Mesodermal cell (in vitro differentiated cells): Measurements from ENCODE around the gene CACNA1E.
"Not testable (repeated sequence)": the region's sequence is repeated elsewhere in the genome, so short reads cannot be mapped to it uniquely, and the experiment has no call there.

Experiments used
- H3K27ac ChIP-seq: 2 replicates; pipeline ENCODE4 v1.7.0; 2013; ENCODE audit warnings: mild to moderate bottlenecking, low read depth, low read length, moderate library complexity; ENCODE audit not compliant: severe bottlenecking
- H3K36me3 ChIP-seq: 2 replicates; pipeline ENCODE4 v1.7.1; 2013; ENCODE audit warnings: mild to moderate bottlenecking, low read length, moderate library complexity; ENCODE audit not compliant: control insufficient read depth, insufficient read depth
- H3K4me1 ChIP-seq: one replicate; pipeline ENCODE4 v1.7.1; 2013; ENCODE audit warnings: mild to moderate bottlenecking, low read length; ENCODE audit not compliant: insufficient read depth, control insufficient read depth, poor library complexity, severe bottlenecking
- H3K4me3 ChIP-seq: 2 replicates; pipeline ENCODE4 v1.7.0; 2013; ENCODE audit warnings: low read length, control low read depth, mild to moderate bottlenecking; ENCODE audit not compliant: insufficient read depth, poor library complexity, severe bottlenecking; ENCODE audit errors: extremely low read depth
- H3K9me3 ChIP-seq: 2 replicates; pipeline ENCODE4 v1.7.1; 2013; ENCODE audit warnings: mild to moderate bottlenecking, low read length, moderate library complexity; ENCODE audit not compliant: control insufficient read depth
- WGBS, 2 experiments: methylation state at CpG; one replicate each; pipeline ENCODE4 v1.1.5; 2013; ENCODE audit warnings: missing lambda C conversion rate in 2 of 2; ENCODE audit not compliant: insufficient coverage in 2 of 2; 5-methylcytosine and 5-hydroxymethylcytosine counted together

The CACNA1E gene

DNA sequence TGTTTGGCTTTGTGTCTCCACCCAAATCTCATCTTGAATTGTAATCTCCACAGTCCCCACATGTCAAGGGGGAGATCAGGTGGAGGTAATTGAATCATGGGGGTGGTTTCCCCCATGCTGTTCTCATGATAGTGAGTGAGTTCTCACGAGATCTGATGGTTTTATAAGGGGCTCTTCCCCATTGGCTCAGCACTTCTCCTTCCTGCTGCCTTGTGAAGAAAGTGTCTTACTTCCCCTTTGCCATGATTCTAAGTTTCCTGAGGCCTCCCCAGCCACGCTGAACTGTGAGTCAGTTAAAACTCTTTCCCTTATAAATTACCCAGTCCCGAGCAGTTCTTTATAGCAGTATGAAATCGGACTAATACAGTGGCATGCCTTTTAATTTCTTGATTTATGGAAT lies 59.1 kb downstream of the CACNA1E start:
- H3K4me1 ChIP-seq, H3K9me3 ChIP-seq, H3K36me3 ChIP-seq, H3K27ac ChIP-seq, H3K4me3 ChIP-seq: not testable (repeated sequence)
- 88 to 100% methylated on average over 1 of the region's 4 CpGs for WGBS, 2 experiments

DNA sequence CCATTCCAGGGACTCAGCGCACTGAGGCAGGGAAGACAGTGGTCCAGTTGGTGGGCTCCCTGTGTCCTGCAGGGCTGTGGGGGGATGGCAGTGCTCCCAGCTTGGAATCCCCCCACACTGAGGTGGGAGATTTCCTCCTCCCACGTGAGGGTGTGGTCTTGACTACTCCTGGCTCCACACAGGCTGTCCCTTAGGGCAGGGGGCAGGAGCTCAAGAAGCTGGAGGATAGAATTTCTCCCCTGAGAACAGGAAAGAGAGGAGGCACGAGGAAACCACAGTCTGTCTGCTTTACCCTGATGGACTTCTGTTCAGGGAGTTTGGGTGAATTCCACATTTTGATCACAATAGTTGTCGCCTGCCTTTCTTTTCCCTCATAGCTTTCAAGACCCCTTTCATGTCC lies 62.1 kb downstream of the CACNA1E start:
- Histone ChIP-seq H3K4me3 (no peak overlapping the region), H3K27ac (no peak overlapping the region), H3K4me1 (peaks cover 4% of the 10 kb centered on the region), H3K9me3 (no peaks in the 10 kb centered on the region), H3K36me3 (no peaks in the 10 kb centered on the region)
- WGBS, 2 experiments = 67 to 78% methylated on average over 3 of the region's 4 CpGs

DNA sequence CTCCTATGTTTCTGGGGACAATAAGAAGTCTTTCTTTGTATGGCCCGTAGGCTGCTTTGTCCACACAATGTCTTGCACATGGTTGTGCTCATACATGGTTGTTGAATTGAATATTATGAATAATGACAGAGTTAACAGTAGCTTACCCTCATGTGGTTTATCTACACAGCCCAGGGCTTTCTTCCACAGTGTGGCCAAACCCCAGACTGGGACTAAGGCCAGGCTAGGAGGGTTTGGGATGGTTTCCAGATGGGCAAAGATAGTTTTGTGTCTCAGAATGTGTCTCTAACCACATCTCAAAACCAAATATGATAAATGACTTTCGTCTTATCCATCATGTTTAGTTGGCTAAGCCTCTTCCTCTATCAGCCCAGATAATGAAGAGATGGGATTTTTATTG lies 65.2 kb downstream of the CACNA1E start:
- H3K27ac ChIP-seq = no peak overlapping the region
- WGBS, 2 experiments = 100% methylated on average over 1 of the region's 2 CpGs; no CpG with 5 or more reads in 1 of the 2 experiments
- no peak overlapping the region for H3K4me3 ChIP-seq
- no peaks in the 10 kb centered on the region for H3K36me3 ChIP-seq
- peaks cover 4% of the 10 kb centered on the region for H3K4me1 ChIP-seq
- no peaks in the 10 kb centered on the region for H3K9me3 ChIP-seq

DNA sequence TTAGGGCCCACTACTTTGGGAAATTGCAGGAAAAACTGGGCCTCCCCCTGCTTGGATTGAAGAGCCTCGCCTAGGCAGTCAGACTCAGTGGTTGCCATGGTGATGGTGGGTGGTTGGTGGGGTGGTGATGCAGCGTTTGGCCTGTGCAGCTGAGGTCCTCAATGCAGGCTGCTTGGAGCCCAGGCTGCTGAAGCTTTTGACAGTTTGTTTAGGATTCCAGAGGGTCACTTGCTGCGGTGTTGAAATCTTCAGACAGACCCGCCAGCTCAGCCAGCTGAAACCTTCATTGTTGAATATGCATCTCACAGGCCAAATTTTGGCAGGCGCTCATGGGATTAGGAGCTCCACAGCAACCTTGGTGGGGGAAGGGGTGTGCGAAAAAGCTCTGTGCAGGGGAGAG lies 67.9 kb downstream of the CACNA1E start:
- no peaks in the 10 kb centered on the region for H3K36me3 ChIP-seq
- no peaks in the 10 kb centered on the region for H3K9me3 ChIP-seq
- no peak overlapping the region for H3K27ac ChIP-seq
- WGBS, 2 experiments = 60 to 77% methylated on average over 5 of the region's 6 CpGs
- no peak overlapping the region for H3K4me3 ChIP-seq
- no peaks in the 10 kb centered on the region for H3K4me1 ChIP-seq

DNA sequence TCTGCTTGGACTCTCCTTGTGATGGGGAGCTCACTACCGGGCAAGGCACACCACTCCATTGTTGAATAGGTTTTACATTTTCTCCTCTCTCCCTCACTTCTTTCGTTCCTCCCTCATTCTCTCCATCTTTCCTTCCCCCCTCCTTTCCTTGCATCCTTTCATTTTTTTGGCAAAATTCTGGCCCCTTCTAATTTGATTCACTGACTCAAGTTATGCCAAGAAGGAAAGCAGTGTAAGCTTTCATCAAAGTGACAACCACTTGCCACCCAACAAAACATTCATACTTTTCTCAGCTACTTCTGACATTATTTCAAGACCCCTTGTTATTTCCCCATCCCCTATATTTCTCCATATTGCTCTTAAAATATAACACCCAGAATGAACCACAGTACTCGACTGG lies 68.4 kb downstream of the CACNA1E start:
- Histone ChIP-seq H3K27ac (no peak overlapping the region), H3K4me1 (no peaks in the 10 kb centered on the region), H3K36me3 (no peaks in the 10 kb centered on the region), H3K9me3 (no peaks in the 10 kb centered on the region), H3K4me3 (no peak overlapping the region)
- WGBS, 2 experiments = 88 to 92% methylated on average over 3 of the region's 3 CpGs

DNA sequence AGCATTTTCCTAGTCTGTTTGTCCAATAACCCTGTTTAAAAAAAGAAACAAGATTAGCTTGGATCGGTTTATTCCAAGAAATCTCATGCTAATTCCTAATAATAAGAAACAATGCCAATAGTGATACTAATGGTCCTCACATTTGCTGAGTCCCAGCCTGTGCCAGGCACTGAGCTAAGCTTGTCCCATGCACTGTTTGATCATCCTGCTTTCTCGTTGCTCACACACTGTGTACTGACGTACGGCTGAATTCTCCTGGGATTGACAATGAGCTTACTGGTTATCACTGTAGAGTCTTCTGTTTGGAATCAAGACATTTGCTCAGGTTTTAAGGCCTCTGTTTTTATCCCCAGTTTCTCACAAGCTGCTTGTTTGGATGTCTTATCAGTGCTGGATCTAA lies 71.1 kb downstream of the CACNA1E start:
- Histone ChIP-seq H3K36me3 (no peaks in the 10 kb centered on the region), H3K9me3 (no peaks in the 10 kb centered on the region), H3K27ac (no peak overlapping the region), H3K4me1 (no peaks in the 10 kb centered on the region), H3K4me3 (no peak overlapping the region)
- 79 to 94% methylated on average over 3 to 4 of the region's 4 CpGs for WGBS, 2 experiments

DNA sequence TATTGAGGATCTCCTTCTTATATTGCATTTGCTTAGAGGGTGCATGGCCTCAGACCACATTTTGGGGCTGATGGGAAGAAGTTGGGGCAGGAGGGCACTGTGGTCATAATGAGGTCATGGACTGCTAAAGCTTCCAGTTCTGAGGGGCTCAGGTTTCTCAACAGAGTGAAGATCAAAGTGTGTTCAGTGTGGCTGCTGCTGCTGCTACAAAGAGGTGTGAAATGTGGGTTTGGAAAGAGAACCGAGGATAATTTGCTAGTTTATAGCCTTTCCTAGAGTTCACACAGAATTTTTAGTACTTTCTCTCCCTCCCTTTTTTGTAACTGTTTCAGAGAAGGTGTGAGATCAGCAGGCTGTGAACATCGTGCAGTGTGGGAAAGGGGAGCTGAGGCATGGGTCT lies 73.3 kb downstream of the CACNA1E start:
- Histone ChIP-seq H3K27ac (no peak overlapping the region), H3K4me1 (no peaks in the 10 kb centered on the region), H3K9me3 (no peaks in the 10 kb centered on the region), H3K4me3 (no peak overlapping the region), H3K36me3 (no peaks in the 10 kb centered on the region)
- no CpG with 5 or more reads among the region's 2 CpGs for WGBS, 2 experiments

DNA sequence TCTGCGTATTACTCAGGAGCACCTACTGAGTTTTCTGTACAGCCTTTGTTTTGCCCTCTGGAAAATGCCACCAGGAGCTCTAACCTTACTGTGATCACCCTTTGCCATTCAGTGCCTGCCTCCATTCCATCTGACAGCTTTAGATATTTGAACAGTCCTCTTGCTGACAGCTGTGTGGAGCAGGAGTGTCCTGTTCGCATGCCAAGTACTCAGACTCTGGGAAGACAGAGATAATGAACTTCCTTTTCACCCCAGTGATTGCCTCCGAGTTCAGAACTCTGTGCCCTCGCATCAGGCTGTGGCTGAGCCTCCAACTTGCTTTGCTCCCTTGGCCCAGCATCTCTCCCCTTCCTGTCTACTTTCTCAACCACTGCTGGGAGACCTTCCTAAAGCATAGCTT lies 74.0 kb downstream of the CACNA1E start:
- Histone ChIP-seq H3K4me3 (no peak overlapping the region), H3K27ac (no peak overlapping the region), H3K36me3 (no peaks in the 10 kb centered on the region), H3K4me1 (no peaks in the 10 kb centered on the region), H3K9me3 (no peaks in the 10 kb centered on the region)
- 84 to 95% methylated on average over 4 of the region's 4 CpGs for WGBS, 2 experiments

DNA sequence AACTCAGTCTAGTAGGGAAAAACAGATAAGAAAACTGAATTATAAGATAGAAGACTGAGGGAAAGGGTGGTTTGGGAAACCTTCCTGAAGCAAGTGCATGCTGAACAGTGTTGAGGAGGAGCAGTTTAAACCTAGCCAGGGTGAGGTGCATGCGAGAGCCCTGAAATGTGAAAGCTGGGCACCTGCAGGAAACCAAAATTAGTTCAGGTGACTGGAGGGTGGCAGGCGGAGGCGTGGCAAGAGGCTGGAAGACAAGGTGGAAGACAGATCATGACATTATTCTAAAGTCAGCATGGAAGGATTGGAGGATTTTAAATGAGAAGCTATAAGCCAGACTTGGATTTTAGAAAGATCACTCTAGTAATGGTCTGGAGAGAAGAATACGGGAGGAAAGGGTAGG lies 75.1 kb downstream of the CACNA1E start:
- Histone ChIP-seq H3K36me3 (no peaks in the 10 kb centered on the region), H3K9me3 (no peaks in the 10 kb centered on the region), H3K4me1 (no peaks in the 10 kb centered on the region), H3K27ac (no peak overlapping the region), H3K4me3 (no peak overlapping the region)
- WGBS, 2 experiments = 93 to 94% methylated on average over 4 of the region's 4 CpGs

DNA sequence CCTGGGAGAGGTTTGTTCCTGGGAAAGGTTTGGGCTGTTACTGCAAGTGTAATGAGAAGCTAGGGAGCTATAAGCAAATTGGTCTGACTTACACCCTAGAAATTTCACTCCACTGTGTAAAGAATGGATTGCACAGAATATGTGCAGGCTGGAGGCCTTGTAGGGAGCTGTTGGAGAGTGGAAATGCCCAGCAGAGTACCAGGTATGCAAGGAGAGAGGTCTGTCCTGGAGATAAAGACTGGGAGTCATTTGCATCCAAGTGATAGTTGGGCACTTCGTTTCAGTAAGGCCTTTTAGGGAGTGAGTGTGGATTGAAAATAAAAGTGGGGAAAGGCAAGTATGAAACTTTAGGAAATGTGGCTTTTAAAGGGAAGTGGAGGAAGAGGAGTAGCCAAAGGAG lies 75.8 kb downstream of the CACNA1E start:
- WGBS, 2 experiments = 0% methylated on average over 1 of the region's 1 CpG; no CpG with 5 or more reads in 1 of the 2 experiments
- Histone ChIP-seq H3K9me3 (no peaks in the 10 kb centered on the region), H3K36me3 (no peaks in the 10 kb centered on the region), H3K27ac (no peak overlapping the region), H3K4me1 (no peaks in the 10 kb centered on the region), H3K4me3 (no peak overlapping the region)

DNA sequence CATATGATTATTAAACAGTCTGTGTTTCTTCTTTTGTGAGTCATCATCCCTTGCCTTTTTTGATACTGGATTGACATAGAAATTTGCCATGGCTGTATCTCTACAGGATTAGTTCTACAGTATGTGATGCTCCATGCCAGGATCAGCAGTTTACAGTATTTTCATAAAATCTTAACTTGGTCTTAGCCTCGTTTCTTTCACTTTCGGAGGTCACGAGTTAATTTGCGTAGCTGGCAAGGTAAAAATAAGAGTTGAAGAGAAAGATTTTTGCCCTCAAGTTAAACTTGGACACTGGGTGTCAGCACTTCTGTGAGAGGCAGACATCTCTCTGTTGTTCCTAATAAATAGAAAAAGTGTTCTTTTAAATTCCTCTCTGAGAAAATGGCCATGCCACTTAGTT lies 79.1 kb downstream of the CACNA1E start:
- no peak overlapping the region for H3K27ac ChIP-seq
- no peaks in the 10 kb centered on the region for H3K9me3 ChIP-seq
- H3K4me3 ChIP-seq = no peak overlapping the region
- no peaks in the 10 kb centered on the region for H3K4me1 ChIP-seq
- no peaks in the 10 kb centered on the region for H3K36me3 ChIP-seq
- 95 to 100% methylated on average over 2 to 4 of the region's 4 CpGs for WGBS, 2 experiments

DNA sequence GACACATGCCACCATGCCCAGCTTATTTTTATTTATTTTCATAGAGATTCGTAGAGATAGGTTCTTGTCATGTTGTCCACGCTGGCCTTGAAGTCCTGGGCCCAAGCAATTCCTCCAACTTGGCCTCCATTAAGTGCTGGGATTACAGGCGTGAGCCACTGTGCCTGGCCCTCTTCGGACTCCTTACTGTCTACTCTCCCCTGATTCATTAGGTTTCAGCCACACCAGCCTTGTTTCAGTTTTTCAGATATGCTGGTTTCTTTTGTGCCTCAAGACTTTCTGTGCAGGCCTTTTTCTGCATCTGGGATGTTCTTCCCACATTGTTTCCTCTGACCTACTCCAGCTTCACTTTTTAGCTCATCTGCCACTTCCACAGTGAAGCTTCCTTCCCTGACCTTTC lies 85.4 kb downstream of the CACNA1E start:
- no peak overlapping the region for H3K4me3 ChIP-seq
- 88 to 93% methylated on average over 3 of the region's 4 CpGs for WGBS, 2 experiments
- H3K27ac ChIP-seq = no peak overlapping the region
- no peaks in the 10 kb centered on the region for H3K4me1 ChIP-seq
- no peaks in the 10 kb centered on the region for H3K36me3 ChIP-seq
- H3K9me3 ChIP-seq = no peaks in the 10 kb centered on the region
